Fibroblast of peridontal ligament (primary cell): ENCODE measurements around the gene C17orf58.

Experiments
- DNase-seq: peaks from one replicate; pipeline ENCODE4 v3.0.0-alpha.2; 2010; ENCODE audit errors: extremely low read depth

The C17orf58 gene

DNA sequence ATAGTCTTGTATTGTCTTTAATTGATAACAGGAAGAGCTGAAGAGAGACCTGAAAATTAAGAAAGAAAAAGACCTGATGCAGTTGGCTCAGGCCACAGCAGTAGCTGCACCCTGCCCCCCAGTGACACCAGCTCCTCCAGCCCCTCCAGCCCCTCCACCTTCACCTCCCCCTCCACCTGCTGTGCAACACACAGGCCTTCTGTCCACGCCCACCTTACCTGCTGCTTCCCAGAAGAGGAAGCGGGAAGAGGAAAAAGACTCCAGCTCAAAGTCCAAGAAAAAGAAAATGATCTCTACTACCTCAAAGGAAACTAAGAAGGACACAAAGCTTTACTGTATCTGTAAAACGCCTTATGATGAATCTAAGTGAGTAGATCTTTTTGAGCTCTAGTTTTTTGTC, 36.8 kb downstream of the C17orf58 start:
- DNase-seq: no peak

DNA sequence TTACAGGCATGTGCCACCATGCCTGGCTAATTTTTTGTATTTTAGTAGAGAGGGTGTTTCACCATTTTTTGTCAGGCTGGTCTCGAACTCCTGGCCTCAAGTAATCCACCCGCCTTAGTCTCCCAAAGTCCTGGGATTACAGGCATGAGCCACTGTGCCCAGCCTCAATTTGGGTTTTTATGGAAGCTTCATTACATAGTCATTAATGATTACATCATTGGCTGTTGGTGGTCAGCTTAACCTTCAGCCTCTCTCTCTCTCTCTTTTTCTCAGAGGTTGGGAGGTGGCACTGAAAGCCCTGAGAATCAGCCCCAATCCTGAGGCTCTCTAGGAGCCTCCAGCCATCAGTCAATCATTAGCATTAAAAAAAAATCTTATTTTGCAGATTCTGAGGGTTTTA, 45.3 kb downstream of the C17orf58 start:
- no peak for DNase-seq

DNA sequence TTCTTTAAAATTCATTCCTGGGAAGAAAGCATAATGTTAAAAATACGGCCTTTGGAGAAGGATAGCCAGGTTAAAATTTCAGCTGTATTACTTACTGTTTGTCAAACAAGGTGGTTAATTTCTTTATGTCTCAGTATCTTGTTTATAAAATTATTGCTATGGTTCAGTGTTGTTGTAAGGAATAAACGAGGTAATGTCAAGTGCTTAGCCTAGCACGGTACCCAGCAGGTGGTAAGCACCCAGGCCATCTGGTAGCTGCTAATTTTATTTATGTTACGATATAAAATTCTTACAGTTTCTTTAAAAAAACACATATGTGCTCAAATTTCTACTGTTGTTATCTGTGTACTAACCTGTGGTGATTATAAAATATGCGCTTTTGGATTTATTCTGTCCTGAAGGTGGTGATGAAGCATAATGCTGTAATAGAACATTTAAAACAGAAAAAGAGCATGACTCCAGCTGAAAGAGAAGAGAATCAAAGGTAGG, 48.9 kb downstream of the C17orf58 start:
- no peak for DNase-seq

DNA sequence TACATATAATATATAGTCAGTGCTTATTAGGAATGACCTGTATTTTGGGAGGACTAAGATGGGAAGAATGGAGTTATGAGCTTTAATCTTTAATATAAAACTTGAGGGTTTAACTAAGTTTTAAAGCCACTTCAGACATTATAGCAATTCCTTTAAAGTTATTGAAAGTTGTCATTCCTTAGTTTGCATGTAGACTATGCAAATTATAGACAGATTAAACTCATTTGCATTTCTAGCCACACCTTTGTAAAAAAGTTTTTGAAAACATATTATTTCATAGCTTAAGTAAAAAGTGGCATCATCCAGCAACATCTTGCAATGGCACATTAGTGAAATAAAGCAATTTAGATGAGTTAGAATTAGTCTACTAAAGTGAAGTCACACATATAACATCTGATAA, 49.8 kb downstream of the C17orf58 start:
- DNase-seq: no peak

DNA sequence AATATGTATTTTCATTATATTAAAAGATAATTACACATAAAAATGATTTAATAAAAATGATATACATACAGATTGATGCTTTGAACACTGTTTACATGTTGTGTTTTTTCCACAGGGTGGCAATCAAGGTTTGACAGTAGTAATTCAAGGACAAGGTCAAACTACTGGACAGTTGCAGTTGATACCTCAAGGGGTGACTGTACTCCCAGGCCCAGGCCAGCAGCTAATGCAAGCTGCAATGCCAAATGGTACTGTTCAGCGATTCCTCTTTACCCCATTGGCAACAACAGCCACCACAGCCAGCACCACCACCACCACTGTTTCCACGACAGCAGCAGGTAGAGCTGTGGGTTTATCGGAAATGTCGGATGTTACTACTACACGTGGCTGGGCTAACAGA, 52.2 kb downstream of the C17orf58 start:
- no peak for DNase-seq

DNA sequence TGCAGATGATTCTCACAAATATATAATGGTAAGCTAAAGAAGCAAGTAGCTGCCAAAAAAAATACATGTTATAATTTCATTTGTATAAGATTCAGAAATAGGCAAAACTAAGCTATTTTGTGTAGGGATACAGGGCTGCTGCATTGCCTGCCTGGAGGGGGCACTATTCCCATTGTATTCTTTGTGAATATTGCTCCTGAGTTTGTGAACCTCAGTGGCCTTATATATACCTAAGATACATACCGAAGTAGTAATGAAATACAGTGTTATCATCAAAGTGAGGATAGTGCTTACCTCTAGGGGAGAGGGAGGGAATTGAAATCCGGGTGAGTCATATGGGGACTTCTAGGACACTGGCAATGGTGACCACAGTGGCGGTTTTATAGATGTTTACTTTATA, 53.5 kb downstream of the C17orf58 start:
- DNase-seq: peak; percentile 7
